Liver (tissue), 9 donors: ENCODE measurements around the gene MLKL. TPM values are rescaled to one million over a fixed set of nuclear protein-coding genes. Genes with fewer than 3 reads are reported as not detected.

Experiments
- DNase-seq: peaks from one replicate; pipeline ENCODE4 v3.0.0-alpha.2; 2017; ENCODE audit warnings: low spot score
- H3K27ac ChIP-seq, 2 donors: one replicate each; pipeline ENCODE4 v1.7.0; 2013; ENCODE audit warnings: inconsistent platforms in 2 of 2, low read length in 2 of 2, control low read depth in 1 of 2, low read depth in 1 of 2, mild to moderate bottlenecking in 1 of 2
- H3K27me3 ChIP-seq, 4 donors: one replicate each; pipeline versions ENCODE4 v1.6.1 to v1.7.0; 2013; ENCODE audit warnings: low read length in 3 of 4, inconsistent platforms in 1 of 4, mild to moderate bottlenecking in 1 of 4, moderate library complexity in 1 of 4; ENCODE audit not compliant: control insufficient read depth in 4 of 4, insufficient read depth in 4 of 4
- H3K36me3 ChIP-seq, 4 donors: one replicate each; pipeline versions ENCODE4 v1.6.1 to v1.7.0; 2013; ENCODE audit warnings: low read length in 3 of 4, mild to moderate bottlenecking in 3 of 4, low read depth in 1 of 4, moderate library complexity in 1 of 4; ENCODE audit not compliant: control insufficient read depth in 4 of 4, insufficient read depth in 3 of 4
- H3K4me1 ChIP-seq, 4 donors: one replicate each; pipeline versions ENCODE4 v1.6.1 to v1.7.0; 2013; ENCODE audit warnings: low read length in 3 of 4, mild to moderate bottlenecking in 3 of 4, moderate library complexity in 1 of 4; ENCODE audit not compliant: control insufficient read depth in 4 of 4, insufficient read depth in 4 of 4
- H3K4me3 ChIP-seq, 3 donors: one replicate each; pipeline versions ENCODE4 v1.6.1 to v1.7.0; 2013; ENCODE audit warnings: low read length in 3 of 3, control low read depth in 1 of 3, low read depth in 1 of 3, mild to moderate bottlenecking in 1 of 3
- H3K9ac ChIP-seq, 2 donors: one replicate each; pipeline ENCODE4 v1.7.0; 2013; ENCODE audit warnings: low read length in 2 of 2, mild to moderate bottlenecking in 2 of 2, moderate library complexity in 2 of 2, control low read depth in 1 of 2, low read depth in 1 of 2
- H3K9me3 ChIP-seq, 4 donors: one replicate each; pipeline versions ENCODE4 v1.6.1 to v1.7.0; 2013; ENCODE audit warnings: low read length in 3 of 4; ENCODE audit not compliant: control insufficient read depth in 4 of 4
- EGR1 ChIP-seq, 2 donors: IDR thresholded peaks; 2 replicates each; pipeline ENCODE4 v1.6.1; 2016 to 2018; ENCODE audit warnings: antibody characterized with exemption in 2 of 2, low read depth in 2 of 2
- FOXA2 ChIP-seq: IDR thresholded peaks from 2 replicates; pipeline ENCODE4 v1.6.1; 2016; ENCODE audit warnings: antibody characterized with exemption
- HNF4A ChIP-seq, 2 donors: conservative IDR thresholded peaks; 2 replicates each; pipeline ENCODE4 v1.6.1; 2016; ENCODE audit warnings: antibody characterized with exemption in 2 of 2, mild to moderate bottlenecking in 2 of 2
- HNF4G ChIP-seq: IDR thresholded peaks from 2 replicates; pipeline ENCODE4 v1.6.1; 2016; ENCODE audit warnings: antibody characterized with exemption
- JUND ChIP-seq, 2 donors: IDR thresholded peaks; 2 replicates each; pipeline ENCODE4 v1.6.1; 2016; ENCODE audit warnings: antibody characterized with exemption in 2 of 2
- NR2F2 ChIP-seq: IDR thresholded peaks from 2 replicates; pipeline ENCODE4 v1.6.1; 2016; ENCODE audit warnings: antibody characterized with exemption
- RAD21 ChIP-seq, 2 donors: IDR thresholded peaks; 2 replicates each; pipeline ENCODE4 v1.6.1; 2016; ENCODE audit warnings: antibody characterized with exemption in 2 of 2, mild to moderate bottlenecking in 2 of 2
- SP1 ChIP-seq: IDR thresholded peaks from 2 replicates; pipeline ENCODE4 v1.6.1; 2018; ENCODE audit warnings: antibody characterized with exemption, mild to moderate bottlenecking
- TAF1 ChIP-seq: conservative IDR thresholded peaks from 2 replicates; pipeline ENCODE4 v1.6.1; 2016; ENCODE audit warnings: antibody characterized with exemption, mild to moderate bottlenecking
- WGBS: extraction: QIAGEN DNeasy Blood & Tissue Kit; methylation state at CpG from one replicate; pipeline ENCODE4 v1.1.7; 2013; 5-methylcytosine and 5-hydroxymethylcytosine counted together
- polyA plus RNA-seq, 2 donors: library from polyadenylated mRNA; stranded (reverse) in 1 of 2; unstranded in 1 of 2; fragments of 200-250 nt in 1 of 2; fragments of >200 nt in 1 of 2; fragmentation: Nextera tagmentation in 1 of 2; extraction: Ambion mirVana in 1 of 2; gene quantifications; one replicate each; pipeline versions ENCODE4 v1.2.1 to v1.2.3, GENCODE V29; 2013 to 2015
- total RNA-seq, 2 donors: library from RNA; depleted of rRNA; stranded (reverse); fragments of >200 nt; gene quantifications; one replicate each; pipeline ENCODE4 v1.2.3, GENCODE V29; 2014
- TF ChIP-seq, protein P1 (sequence below): IDR thresholded peaks from 2 replicates; pipeline ENCODE4 v1.6.1; 2016; ENCODE audit warnings: antibody characterized with exemption
- TF ChIP-seq, protein P2 (sequence below): IDR thresholded peaks from 2 replicates; pipeline ENCODE4 v1.6.1; 2016; ENCODE audit warnings: antibody characterized with exemption
- TF ChIP-seq, protein P3 (sequence below): fragments of 150-350 bp; IDR thresholded peaks from 2 replicates; pipeline ENCODE4 v1.5.1; 2017; ENCODE audit warnings: improper control_type of control experiment, low read depth, low read length; ENCODE audit not compliant: missing input control
- TF ChIP-seq, protein P4 (sequence below): IDR thresholded peaks from 2 replicates; pipeline ENCODE4 v1.6.1; 2016; ENCODE audit warnings: antibody characterized with exemption, mild to moderate bottlenecking
- TF ChIP-seq, protein P5 (sequence below): IDR thresholded peaks from 2 replicates; pipeline ENCODE4 v1.6.1; 2016; ENCODE audit warnings: antibody characterized with exemption
- donor health status: healthy.
- donor health status: healthy.
- donor health status: healthy.
- donor health status: healthy.
- donor health status: healthy.

The MLKL gene
- total and polyA plus RNA-seq, 4 donors: 2.5 to 7.6 (median 3.6) TPM

DNA sequence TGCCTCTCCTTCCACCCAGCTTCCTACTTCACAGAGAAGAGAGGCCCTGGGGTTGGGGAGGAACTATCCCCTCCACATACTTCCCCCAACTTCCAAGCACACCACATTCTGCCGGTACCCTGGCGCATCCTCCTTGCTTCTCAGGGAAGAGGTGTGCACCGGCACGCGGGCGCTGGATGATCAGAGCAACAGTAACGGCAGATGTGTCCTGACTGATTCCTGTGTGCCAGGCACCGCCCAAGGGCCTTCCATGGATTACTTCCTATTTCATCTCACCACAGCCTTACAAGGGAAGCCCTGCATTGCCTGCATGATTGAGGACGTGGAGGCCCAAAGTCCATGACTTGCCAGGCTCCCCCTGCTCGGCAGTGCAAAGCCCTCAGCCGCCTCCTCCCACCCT lies 21.1 kb upstream of the MLKL start:
- Histone ChIP-seq H3K4me3 (no peak overlapping the region), H3K9me3 (peaks cover 1 to 3% (median 2%) of the 10 kb centered on the region in 4 donors), H3K36me3 (no peaks in the 10 kb centered on the region), H3K27me3 (no peaks in the 10 kb centered on the region), H3K27ac (no peak overlapping the region), H3K9ac (no peak overlapping the region), H3K4me1 (no peaks in the 10 kb centered on the region)
- no peak for DNase-seq
- WGBS: 84% methylated on average over 11 of the region's 11 CpGs
- TF ChIP-seq TAF1: no peak
- no peak for TF ChIP-seq FOXA2
- TF ChIP-seq, protein P1, sequence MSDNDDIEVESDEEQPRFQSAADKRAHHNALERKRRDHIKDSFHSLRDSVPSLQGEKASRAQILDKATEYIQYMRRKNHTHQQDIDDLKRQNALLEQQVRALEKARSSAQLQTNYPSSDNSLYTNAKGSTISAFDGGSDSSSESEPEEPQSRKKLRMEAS: no peak
- TF ChIP-seq RAD21 (IDR thresholded peaks at IDR 0.05): no peak

DNA sequence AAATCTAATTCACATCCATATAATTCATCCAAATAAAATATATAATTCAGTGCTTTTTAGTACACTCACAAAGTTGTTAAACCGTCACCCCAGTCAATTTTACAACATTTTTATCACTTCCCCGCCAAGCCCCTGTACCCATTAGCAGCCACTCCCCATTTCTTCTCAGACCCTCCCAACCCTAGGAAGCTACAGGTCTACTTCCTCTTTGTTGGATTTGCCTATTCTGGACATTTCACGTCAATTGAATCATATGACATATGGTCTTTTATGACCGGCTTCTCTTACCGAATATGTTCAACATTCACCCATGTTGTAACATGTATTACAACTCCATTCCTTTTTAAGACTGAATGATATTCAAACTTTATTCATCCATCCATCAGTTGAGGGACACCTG lies 19.9 kb upstream of the MLKL start:
- H3K27ac ChIP-seq: no peak overlapping the region
- no peak overlapping the region for H3K4me3 ChIP-seq
- no peaks in the 10 kb centered on the region for H3K36me3 ChIP-seq
- H3K9me3 ChIP-seq: no peaks in the 10 kb centered on the region
- no peak overlapping the region for H3K9ac ChIP-seq
- WGBS: 64% methylated on average over 5 of the region's 5 CpGs
- TF ChIP-seq, protein P2, sequence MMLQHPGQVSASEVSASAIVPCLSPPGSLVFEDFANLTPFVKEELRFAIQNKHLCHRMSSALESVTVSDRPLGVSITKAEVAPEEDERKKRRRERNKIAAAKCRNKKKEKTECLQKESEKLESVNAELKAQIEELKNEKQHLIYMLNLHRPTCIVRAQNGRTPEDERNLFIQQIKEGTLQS: no peak
- no peak for TF ChIP-seq TAF1
- no peak for TF ChIP-seq EGR1 (IDR thresholded peaks at IDR 0.05; ENCODE audit: low read depth in 2 of 2)
- TF ChIP-seq, protein P3, sequence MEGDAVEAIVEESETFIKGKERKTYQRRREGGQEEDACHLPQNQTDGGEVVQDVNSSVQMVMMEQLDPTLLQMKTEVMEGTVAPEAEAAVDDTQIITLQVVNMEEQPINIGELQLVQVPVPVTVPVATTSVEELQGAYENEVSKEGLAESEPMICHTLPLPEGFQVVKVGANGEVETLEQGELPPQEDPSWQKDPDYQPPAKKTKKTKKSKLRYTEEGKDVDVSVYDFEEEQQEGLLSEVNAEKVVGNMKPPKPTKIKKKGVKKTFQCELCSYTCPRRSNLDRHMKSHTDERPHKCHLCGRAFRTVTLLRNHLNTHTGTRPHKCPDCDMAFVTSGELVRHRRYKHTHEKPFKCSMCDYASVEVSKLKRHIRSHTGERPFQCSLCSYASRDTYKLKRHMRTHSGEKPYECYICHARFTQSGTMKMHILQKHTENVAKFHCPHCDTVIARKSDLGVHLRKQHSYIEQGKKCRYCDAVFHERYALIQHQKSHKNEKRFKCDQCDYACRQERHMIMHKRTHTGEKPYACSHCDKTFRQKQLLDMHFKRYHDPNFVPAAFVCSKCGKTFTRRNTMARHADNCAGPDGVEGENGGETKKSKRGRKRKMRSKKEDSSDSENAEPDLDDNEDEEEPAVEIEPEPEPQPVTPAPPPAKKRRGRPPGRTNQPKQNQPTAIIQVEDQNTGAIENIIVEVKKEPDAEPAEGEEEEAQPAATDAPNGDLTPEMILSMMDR: no peak
- no peak for TF ChIP-seq HNF4G
- TF ChIP-seq HNF4A (conservative IDR thresholded peaks at IDR 0.05): no peak
- TF ChIP-seq SP1: no peak
- TF ChIP-seq JUND (IDR thresholded peaks at IDR 0.05): no peak
- TF ChIP-seq, protein P4, sequence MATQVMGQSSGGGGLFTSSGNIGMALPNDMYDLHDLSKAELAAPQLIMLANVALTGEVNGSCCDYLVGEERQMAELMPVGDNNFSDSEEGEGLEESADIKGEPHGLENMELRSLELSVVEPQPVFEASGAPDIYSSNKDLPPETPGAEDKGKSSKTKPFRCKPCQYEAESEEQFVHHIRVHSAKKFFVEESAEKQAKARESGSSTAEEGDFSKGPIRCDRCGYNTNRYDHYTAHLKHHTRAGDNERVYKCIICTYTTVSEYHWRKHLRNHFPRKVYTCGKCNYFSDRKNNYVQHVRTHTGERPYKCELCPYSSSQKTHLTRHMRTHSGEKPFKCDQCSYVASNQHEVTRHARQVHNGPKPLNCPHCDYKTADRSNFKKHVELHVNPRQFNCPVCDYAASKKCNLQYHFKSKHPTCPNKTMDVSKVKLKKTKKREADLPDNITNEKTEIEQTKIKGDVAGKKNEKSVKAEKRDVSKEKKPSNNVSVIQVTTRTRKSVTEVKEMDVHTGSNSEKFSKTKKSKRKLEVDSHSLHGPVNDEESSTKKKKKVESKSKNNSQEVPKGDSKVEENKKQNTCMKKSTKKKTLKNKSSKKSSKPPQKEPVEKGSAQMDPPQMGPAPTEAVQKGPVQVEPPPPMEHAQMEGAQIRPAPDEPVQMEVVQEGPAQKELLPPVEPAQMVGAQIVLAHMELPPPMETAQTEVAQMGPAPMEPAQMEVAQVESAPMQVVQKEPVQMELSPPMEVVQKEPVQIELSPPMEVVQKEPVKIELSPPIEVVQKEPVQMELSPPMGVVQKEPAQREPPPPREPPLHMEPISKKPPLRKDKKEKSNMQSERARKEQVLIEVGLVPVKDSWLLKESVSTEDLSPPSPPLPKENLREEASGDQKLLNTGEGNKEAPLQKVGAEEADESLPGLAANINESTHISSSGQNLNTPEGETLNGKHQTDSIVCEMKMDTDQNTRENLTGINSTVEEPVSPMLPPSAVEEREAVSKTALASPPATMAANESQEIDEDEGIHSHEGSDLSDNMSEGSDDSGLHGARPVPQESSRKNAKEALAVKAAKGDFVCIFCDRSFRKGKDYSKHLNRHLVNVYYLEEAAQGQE: no peak
- TF ChIP-seq, protein P1: no peak
- no peak for TF ChIP-seq FOXA2
- TF ChIP-seq NR2F2: no peak
- TF ChIP-seq, protein P5, sequence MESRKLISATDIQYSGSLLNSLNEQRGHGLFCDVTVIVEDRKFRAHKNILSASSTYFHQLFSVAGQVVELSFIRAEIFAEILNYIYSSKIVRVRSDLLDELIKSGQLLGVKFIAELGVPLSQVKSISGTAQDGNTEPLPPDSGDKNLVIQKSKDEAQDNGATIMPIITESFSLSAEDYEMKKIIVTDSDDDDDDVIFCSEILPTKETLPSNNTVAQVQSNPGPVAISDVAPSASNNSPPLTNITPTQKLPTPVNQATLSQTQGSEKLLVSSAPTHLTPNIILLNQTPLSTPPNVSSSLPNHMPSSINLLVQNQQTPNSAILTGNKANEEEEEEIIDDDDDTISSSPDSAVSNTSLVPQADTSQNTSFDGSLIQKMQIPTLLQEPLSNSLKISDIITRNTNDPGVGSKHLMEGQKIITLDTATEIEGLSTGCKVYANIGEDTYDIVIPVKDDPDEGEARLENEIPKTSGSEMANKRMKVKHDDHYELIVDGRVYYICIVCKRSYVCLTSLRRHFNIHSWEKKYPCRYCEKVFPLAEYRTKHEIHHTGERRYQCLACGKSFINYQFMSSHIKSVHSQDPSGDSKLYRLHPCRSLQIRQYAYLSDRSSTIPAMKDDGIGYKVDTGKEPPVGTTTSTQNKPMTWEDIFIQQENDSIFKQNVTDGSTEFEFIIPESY: no peak
- H3K4me1 ChIP-seq: no peaks in the 10 kb centered on the region
- no peaks in the 10 kb centered on the region for H3K27me3 ChIP-seq
- no peak for DNase-seq
